HCT116 (cell line): ENCODE results near the gene PACSIN2.

Experiments used
- EGR1 ChIP-seq: IDR thresholded peaks from 2 replicates; pipeline ENCODE4 v1.6.1; 2012; ENCODE audit warnings: low read depth
- EZH2 ChIP-seq: fragments of 200-600 bp; sonication (generic); IDR thresholded peaks from 2 replicates; pipeline ENCODE4 v1.6.1; 2017; ENCODE audit warnings: antibody characterized with exemption, mixed run types
- POLR2A ChIP-seq: IDR thresholded peaks from 2 replicates; pipeline ENCODE4 v1.7.0; 2011; ENCODE audit warnings: borderline replicate concordance; ENCODE audit not compliant: insufficient read depth, insufficient read length; ENCODE audit errors: extremely low read depth
- POLR2AphosphoS5 ChIP-seq: IDR thresholded peaks from 2 replicates; pipeline ENCODE4 v1.6.1; 2011; ENCODE audit warnings: mild to moderate bottlenecking, low read depth, low read length, moderate library complexity
- YY1 ChIP-seq: IDR thresholded peaks from 2 replicates; pipeline ENCODE4 v1.6.1; 2011; ENCODE audit warnings: low read length, low read depth, moderate library complexity, mild to moderate bottlenecking; ENCODE audit not compliant: insufficient replicate concordance; ENCODE audit errors: extremely low read depth
- ZNF274 ChIP-seq: fragments of 200-500 bp; sonication (Bioruptor generic); IDR thresholded peaks from 2 replicates; pipeline ENCODE4 v1.6.1; 2014; ENCODE audit warnings: mild to moderate bottlenecking, low read depth, low read length, inconsistent platforms
- TF ChIP-seq, protein P1 (sequence below), 3 experiments: fragments of 200-600 bp in 1 of 3; sonication (generic) in 1 of 3; IDR thresholded peaks in 2 of 3; conservative IDR thresholded peaks in 1 of 3; 2 replicates each; pipeline ENCODE4 v1.5.1; 2012 to 2017; ENCODE audit warnings: low read depth in 2 of 3, low read length in 2 of 3, antibody characterized with exemption in 1 of 3, borderline replicate concordance in 1 of 3, control low read depth in 1 of 3, mild to moderate bottlenecking in 1 of 3, mixed read lengths in 1 of 3, mixed run types in 1 of 3, moderate library complexity in 1 of 3; ENCODE audit not compliant: insufficient read depth in 1 of 3
- TF ChIP-seq, protein P2 (sequence below): IDR thresholded peaks from 2 replicates; pipeline ENCODE4 v1.6.1; 2012; ENCODE audit warnings: low read depth

DNA sequence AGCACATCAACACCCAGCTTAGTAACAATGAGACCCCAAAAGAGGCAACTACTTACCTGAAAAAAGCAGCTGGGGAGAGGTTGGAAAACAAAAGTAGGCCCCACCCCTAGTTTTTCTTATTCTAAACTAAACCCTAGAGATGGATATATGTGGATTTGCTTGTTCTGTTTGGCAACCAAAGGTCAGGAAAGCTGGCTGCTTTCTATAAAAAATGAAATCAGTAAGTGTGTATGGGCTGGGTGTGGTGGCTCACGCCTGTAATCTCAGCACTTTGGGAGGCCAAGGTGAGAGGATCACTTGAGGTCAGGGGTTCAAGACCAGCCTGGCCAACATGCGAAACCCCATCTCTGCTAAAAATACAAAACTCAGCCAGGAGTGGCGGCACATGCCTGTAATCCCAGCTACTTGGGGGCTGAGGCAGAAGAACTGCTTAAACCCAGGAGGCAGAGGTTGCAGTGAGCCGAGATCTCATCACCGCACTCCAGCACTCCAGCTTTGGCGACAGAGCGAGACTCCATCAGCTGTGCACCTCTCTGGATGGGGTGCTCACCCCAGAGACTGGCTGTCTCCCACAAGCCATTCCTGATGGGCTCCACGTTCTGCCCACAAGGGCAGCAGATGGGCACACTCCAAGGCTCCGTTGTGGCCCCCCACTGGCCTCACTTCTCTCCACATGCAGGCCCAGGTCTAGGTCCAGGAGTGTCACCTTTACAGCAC is 30.0 kb downstream of the PACSIN2 start:
- TF ChIP-seq, protein P1, sequence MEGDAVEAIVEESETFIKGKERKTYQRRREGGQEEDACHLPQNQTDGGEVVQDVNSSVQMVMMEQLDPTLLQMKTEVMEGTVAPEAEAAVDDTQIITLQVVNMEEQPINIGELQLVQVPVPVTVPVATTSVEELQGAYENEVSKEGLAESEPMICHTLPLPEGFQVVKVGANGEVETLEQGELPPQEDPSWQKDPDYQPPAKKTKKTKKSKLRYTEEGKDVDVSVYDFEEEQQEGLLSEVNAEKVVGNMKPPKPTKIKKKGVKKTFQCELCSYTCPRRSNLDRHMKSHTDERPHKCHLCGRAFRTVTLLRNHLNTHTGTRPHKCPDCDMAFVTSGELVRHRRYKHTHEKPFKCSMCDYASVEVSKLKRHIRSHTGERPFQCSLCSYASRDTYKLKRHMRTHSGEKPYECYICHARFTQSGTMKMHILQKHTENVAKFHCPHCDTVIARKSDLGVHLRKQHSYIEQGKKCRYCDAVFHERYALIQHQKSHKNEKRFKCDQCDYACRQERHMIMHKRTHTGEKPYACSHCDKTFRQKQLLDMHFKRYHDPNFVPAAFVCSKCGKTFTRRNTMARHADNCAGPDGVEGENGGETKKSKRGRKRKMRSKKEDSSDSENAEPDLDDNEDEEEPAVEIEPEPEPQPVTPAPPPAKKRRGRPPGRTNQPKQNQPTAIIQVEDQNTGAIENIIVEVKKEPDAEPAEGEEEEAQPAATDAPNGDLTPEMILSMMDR (IDR thresholded peaks at IDR 0.05 in 2 of 3, conservative IDR thresholded peaks at IDR 0.05 in 1 of 3; ENCODE audit: borderline replicate concordance in 1 of 3, insufficient read depth in 1 of 3, low read depth in 2 of 3, low read length in 2 of 3): no peak
- TF ChIP-seq ZNF274 (no peak), EGR1 (no peak), YY1 (no peak), POLR2A (no peak), POLR2AphosphoS5 (no peak), EZH2 (no peak)
- TF ChIP-seq, protein P2, sequence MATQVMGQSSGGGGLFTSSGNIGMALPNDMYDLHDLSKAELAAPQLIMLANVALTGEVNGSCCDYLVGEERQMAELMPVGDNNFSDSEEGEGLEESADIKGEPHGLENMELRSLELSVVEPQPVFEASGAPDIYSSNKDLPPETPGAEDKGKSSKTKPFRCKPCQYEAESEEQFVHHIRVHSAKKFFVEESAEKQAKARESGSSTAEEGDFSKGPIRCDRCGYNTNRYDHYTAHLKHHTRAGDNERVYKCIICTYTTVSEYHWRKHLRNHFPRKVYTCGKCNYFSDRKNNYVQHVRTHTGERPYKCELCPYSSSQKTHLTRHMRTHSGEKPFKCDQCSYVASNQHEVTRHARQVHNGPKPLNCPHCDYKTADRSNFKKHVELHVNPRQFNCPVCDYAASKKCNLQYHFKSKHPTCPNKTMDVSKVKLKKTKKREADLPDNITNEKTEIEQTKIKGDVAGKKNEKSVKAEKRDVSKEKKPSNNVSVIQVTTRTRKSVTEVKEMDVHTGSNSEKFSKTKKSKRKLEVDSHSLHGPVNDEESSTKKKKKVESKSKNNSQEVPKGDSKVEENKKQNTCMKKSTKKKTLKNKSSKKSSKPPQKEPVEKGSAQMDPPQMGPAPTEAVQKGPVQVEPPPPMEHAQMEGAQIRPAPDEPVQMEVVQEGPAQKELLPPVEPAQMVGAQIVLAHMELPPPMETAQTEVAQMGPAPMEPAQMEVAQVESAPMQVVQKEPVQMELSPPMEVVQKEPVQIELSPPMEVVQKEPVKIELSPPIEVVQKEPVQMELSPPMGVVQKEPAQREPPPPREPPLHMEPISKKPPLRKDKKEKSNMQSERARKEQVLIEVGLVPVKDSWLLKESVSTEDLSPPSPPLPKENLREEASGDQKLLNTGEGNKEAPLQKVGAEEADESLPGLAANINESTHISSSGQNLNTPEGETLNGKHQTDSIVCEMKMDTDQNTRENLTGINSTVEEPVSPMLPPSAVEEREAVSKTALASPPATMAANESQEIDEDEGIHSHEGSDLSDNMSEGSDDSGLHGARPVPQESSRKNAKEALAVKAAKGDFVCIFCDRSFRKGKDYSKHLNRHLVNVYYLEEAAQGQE: no peak
